HepG2 (cell line): ENCODE results near the gene GPR155. TPM values are rescaled to one million over a fixed set of nuclear protein-coding genes. Genes with fewer than 3 reads are reported as not detected.

Experiments used
- BCLAF1 ChIP-seq: fragments of 450-650 bp; IDR thresholded peaks from 2 replicates; pipeline ENCODE4 v1.6.1; 2017; ENCODE audit warnings: mild to moderate bottlenecking
- FOXK2 ChIP-seq: fragments of 450-650 bp; IDR thresholded peaks from 2 replicates; pipeline ENCODE4 v1.6.1; 2016
- GFI1 ChIP-seq: sonication (generic); formaldehyde crosslinking; IDR thresholded peaks from 2 replicates; pipeline ENCODE4 v1.5.0; 2020; ENCODE audit warnings: missing genetic modification reagents, mild to moderate bottlenecking, borderline replicate concordance
- HBP1 ChIP-seq: IDR thresholded peaks from 2 replicates; pipeline ENCODE4 v1.6.1; 2016; ENCODE audit warnings: low read depth, control low read depth
- HDAC1 ChIP-seq: sonication (generic); formaldehyde crosslinking; IDR thresholded peaks from 2 replicates; pipeline ENCODE4 v1.5.1; 2020; ENCODE audit warnings: mild to moderate bottlenecking, missing genetic modification reagents
- KLF11 ChIP-seq: IDR thresholded peaks from 2 replicates; pipeline ENCODE4 v1.6.1; 2016; ENCODE audit warnings: missing compliant biosample characterization
- MAX ChIP-seq: IDR thresholded peaks from 2 replicates; pipeline ENCODE4 v1.6.1; 2012; ENCODE audit warnings: inconsistent platforms
- MTERF4 ChIP-seq: sonication (generic); formaldehyde crosslinking; IDR thresholded peaks from 2 replicates; pipeline ENCODE4 v1.8.0; 2023; ENCODE audit warnings: mild to moderate bottlenecking, missing genetic modification reagents
- PAWR ChIP-seq: sonication (generic); formaldehyde crosslinking; IDR thresholded peaks from 2 replicates; pipeline ENCODE4 v1.4.0; 2020; ENCODE audit warnings: missing genetic modification reagents, mild to moderate bottlenecking, borderline replicate concordance
- PRDM10 ChIP-seq: sonication (generic); formaldehyde crosslinking; IDR thresholded peaks from 2 replicates; pipeline ENCODE4 v1.4.0; 2020; ENCODE audit warnings: low read depth, missing genetic modification reagents
- WIZ ChIP-seq: sonication (generic); formaldehyde crosslinking; IDR thresholded peaks from 2 replicates; pipeline ENCODE4 v1.5.1; 2020; ENCODE audit warnings: mild to moderate bottlenecking, missing genetic modification reagents
- ZBTB14 ChIP-seq: sonication (generic); formaldehyde crosslinking; IDR thresholded peaks from 2 replicates; pipeline ENCODE4 v1.4.0; 2020; ENCODE audit warnings: missing genetic modification reagents
- ZKSCAN5 ChIP-seq: sonication (generic); formaldehyde crosslinking; IDR thresholded peaks from 2 replicates; pipeline ENCODE4 v1.5.1; 2020; ENCODE audit warnings: mild to moderate bottlenecking, missing genetic modification reagents
- ZNF430 ChIP-seq: sonication (generic); formaldehyde crosslinking; IDR thresholded peaks from 2 replicates; pipeline ENCODE4 v1.9.0; 2021; ENCODE audit warnings: mild to moderate bottlenecking, missing genetic modification reagents
- ZNF670 ChIP-seq: sonication (generic); formaldehyde crosslinking; IDR thresholded peaks from 2 replicates; pipeline ENCODE4 v1.8.0; 2022; ENCODE audit warnings: mild to moderate bottlenecking, missing genetic modification reagents, borderline replicate concordance
- ZZZ3 ChIP-seq: sonication (generic); formaldehyde crosslinking; IDR thresholded peaks from 2 replicates; pipeline ENCODE4 v1.4.0; 2020; ENCODE audit warnings: missing genetic modification reagents, mild to moderate bottlenecking, borderline replicate concordance
- polyA plus RNA-seq, 8 experiments: library from polyadenylated mRNA; depleted of rRNA in 3 of 8; stranded (reverse) in 7 of 8; unstranded in 1 of 8; fragments of >200 nt; fragmentation: Illumina TruSeq in 4 of 8; extraction: Trizol in 4 of 8; gene quantifications; 2 replicates each; pipeline versions ENCODE4 v1.2.1 to v1.2.3, GENCODE V29; 2011 to 2016; ENCODE audit warnings: low read depth in 4 of 8, missing spikeins in 1 of 8, mixed read lengths in 1 of 8; ENCODE audit not compliant: insufficient read depth in 1 of 8
- total RNA-seq, 5 experiments: library from RNA; depleted of rRNA; stranded (reverse); fragments of >200 nt; fragmentation: Illumina TruSeq; extraction: Trizol; gene quantifications; 2 replicates each; pipeline ENCODE4 v1.2.3, GENCODE V29; 2016; ENCODE audit warnings: low read depth in 1 of 5
- TF ChIP-seq, protein P1 (sequence below): sonication (generic); formaldehyde crosslinking; IDR thresholded peaks from 2 replicates; pipeline ENCODE4 v1.5.0; 2020; ENCODE audit warnings: missing genetic modification reagents

Gene GPR155
- total and polyA plus RNA-seq, 2 of the 13 experiments (the other 11 are each of a cell fraction or from before 2014, with no cell fraction given): 0.15 to 0.49 TPM

- peak; percentile 50; the same call in 1 of the 2 replicates for TF ChIP-seq PRDM10 (CRISPR knock-in tag)
- TF ChIP-seq HDAC1 (CRISPR knock-in tag): no peak
- no peak for TF ChIP-seq ZKSCAN5 (CRISPR knock-in tag)
- TF ChIP-seq ZNF430 (CRISPR knock-in tag): 0 out of 2 replicates have a peak, but pooled peaks have one; percentile 26
- no peak; the same call in 1 of the 2 replicates for TF ChIP-seq HBP1 (CRISPR knock-in tag)
- TF ChIP-seq PAWR (CRISPR knock-in tag): no peak
- peak; percentile 14; the same call in 1 of the 2 replicates for TF ChIP-seq GFI1 (CRISPR knock-in tag)
- TF ChIP-seq ZNF670 (CRISPR knock-in tag): no peak
- no peak for TF ChIP-seq MTERF4 (CRISPR knock-in tag)
- TF ChIP-seq, protein P1, sequence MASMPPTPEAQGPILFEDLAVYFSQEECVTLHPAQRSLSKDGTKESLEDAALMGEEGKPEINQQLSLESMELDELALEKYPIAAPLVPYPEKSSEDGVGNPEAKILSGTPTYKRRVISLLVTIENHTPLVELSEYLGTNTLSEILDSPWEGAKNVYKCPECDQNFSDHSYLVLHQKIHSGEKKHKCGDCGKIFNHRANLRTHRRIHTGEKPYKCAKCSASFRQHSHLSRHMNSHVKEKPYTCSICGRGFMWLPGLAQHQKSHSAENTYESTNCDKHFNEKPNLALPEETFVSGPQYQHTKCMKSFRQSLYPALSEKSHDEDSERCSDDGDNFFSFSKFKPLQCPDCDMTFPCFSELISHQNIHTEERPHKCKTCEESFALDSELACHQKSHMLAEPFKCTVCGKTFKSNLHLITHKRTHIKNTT (CRISPR knock-in tag): no peak
- TF ChIP-seq FOXK2: no peak
- no peak for TF ChIP-seq BCLAF1
- TF ChIP-seq MAX: peak; percentile 36; the same call in 1 of the 2 replicates
- TF ChIP-seq KLF11: no peak
- TF ChIP-seq ZBTB14 (CRISPR knock-in tag): no peak
- TF ChIP-seq WIZ (CRISPR knock-in tag): peak; percentile 93; the same call in 1 of the 2 replicates
- no peak for TF ChIP-seq ZZZ3 (CRISPR knock-in tag)
Observed at GRCh38 chr2:174487108-174487819, 435 bp upstream of the GPR155 start (continued).
